Panc1 (cell line): ENCODE data around the gene CLDN6. TPM values are rescaled to one million over a fixed set of nuclear protein-coding genes. Genes with fewer than 3 reads are reported as not detected.

Source experiments
- ATAC-seq: fragments of 200-7000 bp; cut with Tn5 transposase; 2 replicates; pipeline ENCODE4 v1.9.1; 2020; ENCODE audit warnings: mild to moderate bottlenecking, moderate library complexity
- BruUV-seq: library from RNA; stranded (reverse); fragments of 400-500 nt; replicated peaks from 2 replicates; lab custom pipeline; 2021; lab: Mats Ljungman, UMichigan
- CTCF ChIA-PET: fragments of 300-600 bp; sonication (Branson Sonifier 250); formaldehyde crosslinking; loops from one replicate; lab custom pipeline; 2022; ENCODE audit warnings: antibody characterized with exemption; lab: Charles Lee
- POLR2A ChIA-PET: fragments of 300-600 bp; sonication (Branson Sonifier 250); formaldehyde crosslinking; loops from one replicate; lab custom pipeline; 2022; ENCODE audit warnings: antibody characterized with exemption; lab: Charles Lee
- DNase-seq: peaks from one replicate; pipeline ENCODE4 v3.0.0-alpha.2; 2010; ENCODE audit warnings: low read depth, low spot score
- H3K27ac ChIP-seq: 2 replicates; pipeline ENCODE4 v1.5.1; 2011; ENCODE audit warnings: mild to moderate bottlenecking, low read length, inconsistent platforms
- H3K27me3 ChIP-seq: fragments of 200-500 bp; sonication (Bioruptor generic); 2 replicates; pipeline ENCODE4 v1.6.0; 2014; ENCODE audit warnings: low read length, inconsistent platforms; ENCODE audit not compliant: control insufficient read depth, insufficient read depth
- H3K36me3 ChIP-seq: fragments of 200-500 bp; sonication (Bioruptor generic); 2 replicates; pipeline ENCODE4 v1.5.1; 2014; ENCODE audit warnings: inconsistent platforms, mild to moderate bottlenecking, low read length, moderate library complexity; ENCODE audit not compliant: control insufficient read depth, insufficient read depth
- H3K4me1 ChIP-seq: 2 replicates; pipeline ENCODE4 v1.5.1; 2011; ENCODE audit warnings: inconsistent platforms, mild to moderate bottlenecking, low read length, moderate library complexity; ENCODE audit not compliant: control insufficient read depth, insufficient read depth
- H3K4me3 ChIP-seq, 2 experiments: 2 replicates each; pipeline ENCODE4 v1.5.1; 2011 to 2012; ENCODE audit warnings: low read depth in 2 of 2, low read length in 2 of 2, mild to moderate bottlenecking in 2 of 2, inconsistent platforms in 1 of 2, moderate library complexity in 1 of 2
- H3K9me3 ChIP-seq: fragments of 200-500 bp; sonication (Bioruptor generic); 2 replicates; pipeline ENCODE4 v1.5.1; 2014; ENCODE audit warnings: low read depth, mild to moderate bottlenecking, inconsistent platforms, low read length, moderate library complexity; ENCODE audit not compliant: control insufficient read depth, insufficient read depth
- POLR2AphosphoS5 ChIP-seq: IDR thresholded peaks from 2 replicates; pipeline ENCODE4 v1.6.1; 2012; ENCODE audit warnings: mild to moderate bottlenecking, low read depth, low read length, moderate library complexity
- SIN3A ChIP-seq: IDR thresholded peaks from 2 replicates; pipeline ENCODE4 v1.6.1; 2012; ENCODE audit warnings: low read depth, mild to moderate bottlenecking, low read length, moderate library complexity, borderline replicate concordance; ENCODE audit not compliant: insufficient read depth
- TCF7L2 ChIP-seq: IDR thresholded peaks from 2 replicates; pipeline ENCODE4 v1.6.1; 2011; ENCODE audit warnings: mild to moderate bottlenecking, low read depth, low read length, inconsistent platforms
- in situ Hi-C: cut with HindIII; loops from 2 replicates; pipeline ENCODE4 v1.10.0; 2016; ENCODE audit warnings: low sequenced_read_pairs, low pct_unique_long_range_greater_than_20kb
- intact Hi-C: fragments of 100-400 bp; cut with micrococcal nuclease; formaldehyde crosslinking; loops from one replicate; pipeline ENCODE4 v1.10.0; 2022; ENCODE audit not compliant: unreplicated experiment
- total RNA-seq: library from RNA; stranded (reverse); gene quantifications from one replicate; pipeline ENCODE4 v1.2.1, GENCODE V29; 2021; ENCODE audit not compliant: unreplicated experiment
- TF ChIP-seq, protein P1 (sequence below): fragments of 450-650 bp; IDR thresholded peaks from 2 replicates; pipeline ENCODE4 v1.5.1; 2017; ENCODE audit warnings: mild to moderate bottlenecking
- TF ChIP-seq, protein P2 (sequence below), 2 experiments: IDR thresholded peaks; 2 replicates each; pipeline ENCODE4 v1.6.1; 2011 to 2012; ENCODE audit warnings: low read depth in 2 of 2, control low read depth in 1 of 2, low read length in 1 of 2, mild to moderate bottlenecking in 1 of 2, moderate library complexity in 1 of 2; ENCODE audit not compliant: insufficient read depth in 1 of 2

The CLDN6 gene
- total RNA-seq, 1 experiment from 2014 or later, result 1.2 TPM

DNA sequence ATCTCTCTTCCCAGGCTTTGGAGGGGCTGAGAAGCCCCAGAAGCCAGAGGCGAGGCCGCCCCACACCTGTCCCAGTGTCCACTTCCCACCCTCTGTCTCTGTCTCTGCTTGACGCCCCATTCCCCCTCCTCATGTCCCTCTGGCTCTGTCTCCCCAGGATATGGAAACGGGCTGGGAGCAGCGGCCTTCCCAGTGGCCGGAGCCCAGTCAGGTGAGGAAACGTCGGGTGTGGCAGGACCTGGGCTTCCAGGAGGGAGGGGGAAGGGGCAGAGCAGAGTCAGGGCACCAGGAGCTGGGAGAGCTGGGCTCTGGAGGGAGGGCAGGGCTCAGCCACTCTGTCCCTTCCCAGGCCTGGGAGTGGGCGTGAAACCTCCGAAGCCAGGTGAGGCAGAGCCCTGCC is 27.1 kb downstream of the CLDN6 start:
- CTCF ChIA-PET, result interaction anchor here (0.6 kb wide), 1 partner anchor 30 kb away, joined by 11 read pairs; no protein-coding TSS in a partner anchor
- no peaks in the 10 kb centered on the region for H3K36me3 ChIP-seq
- H3K9me3 ChIP-seq, result no peaks in the 10 kb centered on the region
- no peak for DNase-seq
- intact Hi-C loops (no loop called here), in situ Hi-C loops (no loop called here)
- no TSS peak for BruUV-seq
- POLR2A ChIA-PET, result no interaction called here
- no peaks in the 10 kb centered on the region for H3K4me1 ChIP-seq
- no peak for ATAC-seq
- no peaks in the 10 kb centered on the region for H3K27me3 ChIP-seq
- no peak overlapping the region for H3K4me3 ChIP-seq
- H3K27ac ChIP-seq, result no peak overlapping the region
- TF ChIP-seq SIN3A, result no peak

DNA sequence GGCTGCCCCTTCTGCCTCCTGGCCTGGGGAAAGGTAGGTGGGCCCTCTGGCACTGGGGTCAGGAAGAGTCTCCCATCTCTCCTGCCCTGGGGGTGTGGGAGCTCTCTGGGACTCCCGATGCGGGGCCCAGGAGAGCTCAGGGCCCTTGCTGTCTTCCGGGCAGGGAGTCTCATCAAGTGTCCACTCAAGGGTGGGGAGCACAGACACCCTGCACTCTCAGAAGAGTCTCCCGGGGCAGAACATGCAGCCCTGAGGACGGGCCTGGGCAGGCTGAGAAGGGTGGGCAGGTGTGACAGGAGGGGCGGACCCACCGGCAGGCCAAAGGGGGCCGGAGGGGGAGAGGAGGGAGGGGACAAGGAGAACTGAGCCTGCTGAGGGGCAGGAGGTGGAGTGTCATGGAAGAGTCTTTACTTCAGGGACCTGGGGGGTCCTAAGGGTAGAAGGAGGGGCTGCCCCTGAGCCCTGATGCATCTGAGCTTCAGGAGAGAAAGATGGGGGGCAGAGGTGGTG is 29.3 kb downstream of the CLDN6 start:
- POLR2A ChIA-PET, result no interaction called here
- ATAC-seq (no peak), DNase-seq (no peak)
- Histone ChIP-seq H3K27me3 (no peaks in the 10 kb centered on the region), H3K9me3 (no peaks in the 10 kb centered on the region), H3K4me3 (no peak overlapping the region), H3K36me3 (no peaks in the 10 kb centered on the region), H3K4me1 (peaks cover 3% of the 10 kb centered on the region), H3K27ac (no peak overlapping the region)
- TF ChIP-seq SIN3A (no peak), POLR2AphosphoS5 (no peak), TCF7L2 (no peak)
- TF ChIP-seq, protein P1, sequence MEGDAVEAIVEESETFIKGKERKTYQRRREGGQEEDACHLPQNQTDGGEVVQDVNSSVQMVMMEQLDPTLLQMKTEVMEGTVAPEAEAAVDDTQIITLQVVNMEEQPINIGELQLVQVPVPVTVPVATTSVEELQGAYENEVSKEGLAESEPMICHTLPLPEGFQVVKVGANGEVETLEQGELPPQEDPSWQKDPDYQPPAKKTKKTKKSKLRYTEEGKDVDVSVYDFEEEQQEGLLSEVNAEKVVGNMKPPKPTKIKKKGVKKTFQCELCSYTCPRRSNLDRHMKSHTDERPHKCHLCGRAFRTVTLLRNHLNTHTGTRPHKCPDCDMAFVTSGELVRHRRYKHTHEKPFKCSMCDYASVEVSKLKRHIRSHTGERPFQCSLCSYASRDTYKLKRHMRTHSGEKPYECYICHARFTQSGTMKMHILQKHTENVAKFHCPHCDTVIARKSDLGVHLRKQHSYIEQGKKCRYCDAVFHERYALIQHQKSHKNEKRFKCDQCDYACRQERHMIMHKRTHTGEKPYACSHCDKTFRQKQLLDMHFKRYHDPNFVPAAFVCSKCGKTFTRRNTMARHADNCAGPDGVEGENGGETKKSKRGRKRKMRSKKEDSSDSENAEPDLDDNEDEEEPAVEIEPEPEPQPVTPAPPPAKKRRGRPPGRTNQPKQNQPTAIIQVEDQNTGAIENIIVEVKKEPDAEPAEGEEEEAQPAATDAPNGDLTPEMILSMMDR, result no peak
- TF ChIP-seq, protein P2, sequence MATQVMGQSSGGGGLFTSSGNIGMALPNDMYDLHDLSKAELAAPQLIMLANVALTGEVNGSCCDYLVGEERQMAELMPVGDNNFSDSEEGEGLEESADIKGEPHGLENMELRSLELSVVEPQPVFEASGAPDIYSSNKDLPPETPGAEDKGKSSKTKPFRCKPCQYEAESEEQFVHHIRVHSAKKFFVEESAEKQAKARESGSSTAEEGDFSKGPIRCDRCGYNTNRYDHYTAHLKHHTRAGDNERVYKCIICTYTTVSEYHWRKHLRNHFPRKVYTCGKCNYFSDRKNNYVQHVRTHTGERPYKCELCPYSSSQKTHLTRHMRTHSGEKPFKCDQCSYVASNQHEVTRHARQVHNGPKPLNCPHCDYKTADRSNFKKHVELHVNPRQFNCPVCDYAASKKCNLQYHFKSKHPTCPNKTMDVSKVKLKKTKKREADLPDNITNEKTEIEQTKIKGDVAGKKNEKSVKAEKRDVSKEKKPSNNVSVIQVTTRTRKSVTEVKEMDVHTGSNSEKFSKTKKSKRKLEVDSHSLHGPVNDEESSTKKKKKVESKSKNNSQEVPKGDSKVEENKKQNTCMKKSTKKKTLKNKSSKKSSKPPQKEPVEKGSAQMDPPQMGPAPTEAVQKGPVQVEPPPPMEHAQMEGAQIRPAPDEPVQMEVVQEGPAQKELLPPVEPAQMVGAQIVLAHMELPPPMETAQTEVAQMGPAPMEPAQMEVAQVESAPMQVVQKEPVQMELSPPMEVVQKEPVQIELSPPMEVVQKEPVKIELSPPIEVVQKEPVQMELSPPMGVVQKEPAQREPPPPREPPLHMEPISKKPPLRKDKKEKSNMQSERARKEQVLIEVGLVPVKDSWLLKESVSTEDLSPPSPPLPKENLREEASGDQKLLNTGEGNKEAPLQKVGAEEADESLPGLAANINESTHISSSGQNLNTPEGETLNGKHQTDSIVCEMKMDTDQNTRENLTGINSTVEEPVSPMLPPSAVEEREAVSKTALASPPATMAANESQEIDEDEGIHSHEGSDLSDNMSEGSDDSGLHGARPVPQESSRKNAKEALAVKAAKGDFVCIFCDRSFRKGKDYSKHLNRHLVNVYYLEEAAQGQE (IDR thresholded peaks at IDR 0.05; ENCODE audit: insufficient read depth in 1 of 2, low read depth in 2 of 2, low read length in 1 of 2), result no peak
- in situ Hi-C loops, result no loop called here
- BruUV-seq, result no TSS peak
- CTCF ChIA-PET, result interaction anchor here (0.6 kb wide), 1 partner anchor 70 kb away, joined by 3 read pairs; no protein-coding TSS in a partner anchor
- intact Hi-C loops, result no loop called here

DNA sequence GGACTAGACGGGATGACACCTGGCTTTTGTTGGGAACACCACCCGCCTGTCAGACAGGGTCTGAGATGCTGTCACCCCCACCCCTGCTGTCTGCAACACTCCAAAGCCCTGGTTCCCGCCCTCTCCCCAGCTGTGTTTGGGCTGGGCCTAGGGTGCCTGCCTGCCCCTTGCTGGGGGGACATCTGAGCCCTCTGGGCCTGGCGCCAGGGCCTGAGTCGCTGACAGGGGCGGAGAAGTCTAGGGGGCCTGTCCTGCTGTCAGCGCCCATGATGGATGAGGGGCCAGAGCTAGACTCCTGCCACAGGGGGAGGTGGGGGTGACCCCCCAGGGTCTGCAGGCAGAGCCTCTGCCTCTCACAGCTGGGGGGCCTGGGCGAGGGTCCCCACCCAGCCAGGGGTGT is 30.1 kb downstream of the CLDN6 start:
- DNase-seq (no peak), ATAC-seq (no peak)
- TF ChIP-seq, protein P2 (IDR thresholded peaks at IDR 0.05; ENCODE audit: insufficient read depth in 1 of 2, low read depth in 2 of 2, low read length in 1 of 2), result no peak
- Histone ChIP-seq H3K4me3 (no peak overlapping the region), H3K27me3 (no peaks in the 10 kb centered on the region), H3K9me3 (no peaks in the 10 kb centered on the region), H3K27ac (no peak overlapping the region), H3K4me1 (peaks cover 3% of the 10 kb centered on the region), H3K36me3 (no peaks in the 10 kb centered on the region)
- POLR2A ChIA-PET, result no interaction called here
- intact Hi-C loops (no loop called here), in situ Hi-C loops (no loop called here)
- no TSS peak for BruUV-seq
- CTCF ChIA-PET, result interaction anchor here (0.6 kb wide), 1 partner anchor 71 kb away, joined by 3 read pairs; no protein-coding TSS in a partner anchor
